CD4-positive, alpha-beta T cell treated with Interleukin-17A for 1 hour (primary cell): ENCODE results near the gene SV2B.

Experiments
- DNase-seq: peaks from one replicate; pipeline ENCODE4 v3.0.0-alpha.2; 2020

SV2B gene

GRCh38 chr15:91196768-91197167 lies 96.7 kb downstream of the SV2B start:
- DNase-seq, result no peak

- no peak for DNase-seq
Observed at GRCh38 chr15:91199511-91199910, 99.5 kb downstream of the SV2B start.

- DNase-seq, result no peak
Observed at GRCh38 chr15:91200101-91200754, 100.2 kb downstream of the SV2B start.

- DNase-seq, result no peak
Observed at GRCh38 chr15:91202510-91203102, 102.5 kb downstream of the SV2B start.

- no peak for DNase-seq
Observed at GRCh38 chr15:91203619-91204203, 103.7 kb downstream of the SV2B start.

GRCh38 chr15:91208371-91208770 lies 108.3 kb downstream of the SV2B start:
- DNase-seq, result no peak

- no peak for DNase-seq
Observed at GRCh38 chr15:91209318-91209717, 109.3 kb downstream of the SV2B start.

- no peak for DNase-seq
Observed at GRCh38 chr15:91209726-91210125, 109.7 kb downstream of the SV2B start.

- no peak for DNase-seq
Observed at GRCh38 chr15:91214675-91215590, 114.9 kb downstream of the SV2B start.

- no peak for DNase-seq
Observed at GRCh38 chr15:91216000-91216399, 115.9 kb downstream of the SV2B start.

- DNase-seq, result no peak
Observed at GRCh38 chr15:91219206-91219605, 119.1 kb downstream of the SV2B start.

GRCh38 chr15:91222052-91222451 lies 122.0 kb downstream of the SV2B start:
- no peak for DNase-seq

- DNase-seq, result no peak
Observed at GRCh38 chr15:91223863-91224262, 123.8 kb downstream of the SV2B start.

GRCh38 chr15:91224755-91225380 lies 124.8 kb downstream of the SV2B start:
- DNase-seq, result peak; percentile 1

- no peak for DNase-seq
Observed at GRCh38 chr15:91225741-91226140, 125.7 kb downstream of the SV2B start.

- DNase-seq, result no peak
Observed at GRCh38 chr15:91227117-91227516, 127.1 kb downstream of the SV2B start.

- DNase-seq, result no peak
Observed at GRCh38 chr15:91227766-91228165, 127.7 kb downstream of the SV2B start.

GRCh38 chr15:91228383-91228782 lies 128.3 kb downstream of the SV2B start:
- no peak for DNase-seq

- no peak for DNase-seq
Observed at GRCh38 chr15:91228890-91229289, 128.8 kb downstream of the SV2B start.

- no peak for DNase-seq
Observed at GRCh38 chr15:91231703-91232102, 131.6 kb downstream of the SV2B start.

GRCh38 chr15:91234759-91235158 lies 134.7 kb downstream of the SV2B start:
- no peak for DNase-seq

- DNase-seq, result no peak
Observed at GRCh38 chr15:91235376-91235775, 135.3 kb downstream of the SV2B start.

GRCh38 chr15:91237445-91237844 lies 137.4 kb downstream of the SV2B start:
- no peak for DNase-seq
